Tibial nerve (tissue), 4 donors: ENCODE measurements around the gene CDH4. TPM values are rescaled to one million over a fixed set of nuclear protein-coding genes. Genes with fewer than 3 reads are reported as not detected.
"Not testable (repeated sequence)": the region's sequence is repeated elsewhere in the genome, so short reads cannot be mapped to it uniquely, and the experiment has no call there.

Source experiments
- DNase-seq, 2 donors: peaks; one replicate each; pipeline ENCODE4 v3.0.0-alpha.2; 2019; ENCODE audit warnings: low spot score in 2 of 2
- H3K27ac ChIP-seq, 4 donors: fragments of 200-600 bp; sonication (generic) in 3 of 4; one replicate each; pipeline ENCODE4 v1.5.1; 2017 to 2019; ENCODE audit warnings: mild to moderate bottlenecking in 1 of 4
- H3K27me3 ChIP-seq, 2 donors: fragments of 200-600 bp; sonication (generic) in 1 of 2; one replicate each; pipeline versions ENCODE4 v1.5.1 to v1.6.0; 2017 to 2019
- H3K36me3 ChIP-seq, 3 donors: fragments of 200-600 bp; sonication (generic); one replicate each; pipeline ENCODE4 v1.5.1; 2018 to 2019
- H3K4me1 ChIP-seq, 4 donors: fragments of 200-600 bp; sonication (generic) in 3 of 4; one replicate each; pipeline ENCODE4 v1.5.1; 2017 to 2019
- H3K4me3 ChIP-seq, 4 donors: fragments of 200-600 bp; sonication (generic) in 3 of 4; one replicate each; pipeline ENCODE4 v1.5.1; 2017 to 2019; ENCODE audit warnings: mild to moderate bottlenecking in 1 of 4, moderate library complexity in 1 of 4
- H3K9me3 ChIP-seq, 4 donors: fragments of 200-600 bp; sonication (generic) in 3 of 4; one replicate each; pipeline ENCODE4 v1.5.1; 2017 to 2019
- CTCF ChIP-seq, 5 experiments: fragments of 200-600 bp in 3 of 5; fragments of 450-650 bp in 2 of 5; sonication (generic) in 3 of 5; IDR thresholded peaks; one replicate each; pipeline ENCODE4 v1.5.1; 2016 to 2019; ENCODE audit warnings: antibody characterized with exemption in 5 of 5, mild to moderate bottlenecking in 3 of 5, moderate library complexity in 2 of 5
- EP300 ChIP-seq, 2 donors: sonication (generic); formaldehyde crosslinking; IDR thresholded peaks; one replicate each; pipeline ENCODE4 v1.6.1; 2017; ENCODE audit warnings: antibody characterized with exemption in 2 of 2, mild to moderate bottlenecking in 1 of 2
- POLR2A ChIP-seq, 2 donors: fragments of 450-650 bp; IDR thresholded peaks; one replicate each; pipeline ENCODE4 v1.6.1; 2017; ENCODE audit warnings: antibody characterized with exemption in 2 of 2, mild to moderate bottlenecking in 2 of 2, moderate library complexity in 2 of 2
- WGBS, 2 donors: methylation state at CpG; one replicate each; pipeline ENCODE4 v1.1.5; 2018; 5-methylcytosine and 5-hydroxymethylcytosine counted together
- total RNA-seq, 4 donors: library from RNA; depleted of rRNA; stranded (reverse); fragments of >200 nt; gene quantifications; one replicate each; pipeline ENCODE4 v1.1.0, GENCODE V29; 2016

The CDH4 gene
- total RNA-seq, 4 donors from 2014 or later: 0.78 to 2.3 (median 1.0) TPM

DNA sequence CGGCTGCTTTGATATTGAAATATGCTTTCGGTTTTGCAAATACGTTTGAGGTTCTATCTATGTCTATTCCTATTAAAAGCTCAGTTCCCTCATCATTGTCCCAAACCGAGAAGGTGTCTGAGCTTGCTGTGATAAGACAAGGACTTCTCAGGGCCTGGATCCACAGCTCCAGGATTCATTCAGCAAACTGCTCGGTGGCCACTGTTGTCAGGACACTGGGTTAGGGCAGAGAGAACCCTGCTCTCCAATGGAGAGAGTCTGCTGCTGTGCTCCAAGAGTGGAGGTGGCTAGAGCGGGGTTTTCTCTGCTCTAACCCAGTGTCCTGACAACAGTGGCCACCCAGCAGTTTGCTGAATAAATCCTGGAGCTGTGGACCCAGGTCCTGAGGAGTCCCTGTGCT lies 198.5 kb downstream of the CDH4 start:
- no peaks in the 10 kb centered on the region for H3K36me3 ChIP-seq
- no peak overlapping the region for H3K4me3 ChIP-seq
- no peaks in the 10 kb centered on the region for H3K27me3 ChIP-seq
- WGBS, 2 donors: 89 to 91% methylated on average over 6 of the region's 6 CpGs
- H3K27ac ChIP-seq: no peak overlapping the region
- H3K9me3 ChIP-seq: no peaks in the 10 kb centered on the region
- TF ChIP-seq POLR2A (IDR thresholded peaks at IDR 0.05): no peak
- TF ChIP-seq CTCF (IDR thresholded peaks at IDR 0.05): no peak
- no peak for TF ChIP-seq EP300 (IDR thresholded peaks at IDR 0.05)
- no peak for DNase-seq
- H3K4me1 ChIP-seq: no peaks in the 10 kb centered on the region

GRCh38 chr20:61451009-61451408 lies 198.9 kb downstream of the CDH4 start:
- Histone ChIP-seq H3K36me3 (no peaks in the 10 kb centered on the region), H3K4me3 (no peak overlapping the region), H3K4me1 (no peaks in the 10 kb centered on the region), H3K9me3 (no peaks in the 10 kb centered on the region), H3K27ac (no peak overlapping the region), H3K27me3 (no peaks in the 10 kb centered on the region)
- 92 to 96% methylated on average over 10 of the region's 10 CpGs for WGBS, 2 donors
- DNase-seq: no peak
- TF ChIP-seq POLR2A (IDR thresholded peaks at IDR 0.05) (no peak), EP300 (IDR thresholded peaks at IDR 0.05) (no peak), CTCF (IDR thresholded peaks at IDR 0.05) (no peak)

DNA sequence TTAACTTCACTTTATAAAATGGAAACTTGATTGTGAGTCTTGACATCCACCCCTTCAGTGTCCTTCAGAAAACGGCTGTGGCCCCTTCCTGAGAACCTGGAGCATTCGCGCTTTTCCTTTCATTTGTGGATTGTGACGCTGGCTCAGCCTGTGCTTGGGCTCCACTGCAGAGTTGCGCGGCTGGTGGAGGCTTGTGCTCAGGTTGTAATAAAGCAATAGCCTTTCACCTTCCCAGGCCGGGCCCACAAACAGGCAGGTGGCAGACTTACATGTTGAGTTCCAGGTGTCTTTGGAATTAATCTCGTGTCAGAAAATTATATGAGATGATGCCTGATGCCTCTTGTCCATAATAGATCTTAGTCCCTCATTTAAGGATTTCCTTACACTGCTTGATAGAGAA lies 199.9 kb downstream of the CDH4 start:
- Histone ChIP-seq H3K27ac (no peak overlapping the region), H3K4me3 (no peak overlapping the region), H3K27me3 (no peaks in the 10 kb centered on the region), H3K36me3 (no peaks in the 10 kb centered on the region), H3K4me1 (no peaks in the 10 kb centered on the region), H3K9me3 (no peaks in the 10 kb centered on the region)
- 73 to 83% methylated on average over 8 of the region's 8 CpGs for WGBS, 2 donors
- TF ChIP-seq EP300 (IDR thresholded peaks at IDR 0.05) (no peak), POLR2A (IDR thresholded peaks at IDR 0.05) (no peak), CTCF (IDR thresholded peaks at IDR 0.05) (no peak)
- DNase-seq: no peak

DNA sequence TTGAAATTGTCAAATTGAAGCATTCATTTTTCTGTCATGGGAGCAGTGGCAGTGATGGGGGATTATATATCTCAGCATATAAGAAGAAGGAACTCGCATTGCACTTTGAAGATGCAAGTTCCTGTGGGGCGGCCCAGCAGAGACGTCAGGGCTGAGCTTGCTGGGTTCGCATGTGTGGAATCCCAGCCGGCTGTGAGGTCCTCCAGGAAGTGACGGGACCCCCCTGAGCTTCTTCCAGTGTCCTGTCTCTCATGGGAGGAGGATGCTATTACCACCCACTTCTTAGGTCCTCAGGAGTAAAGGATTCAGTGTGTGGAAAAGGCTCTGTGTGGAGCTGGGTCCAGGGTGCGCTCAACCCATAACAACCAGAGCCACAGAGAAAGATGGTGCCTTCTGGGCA lies 201.2 kb downstream of the CDH4 start:
- H3K36me3 ChIP-seq: no peaks in the 10 kb centered on the region
- TF ChIP-seq POLR2A (IDR thresholded peaks at IDR 0.05): no peak
- TF ChIP-seq CTCF (IDR thresholded peaks at IDR 0.05): no peak
- TF ChIP-seq EP300 (IDR thresholded peaks at IDR 0.05): no peak
- H3K27me3 ChIP-seq: no peaks in the 10 kb centered on the region
- no peaks in the 10 kb centered on the region for H3K4me1 ChIP-seq
- no peak overlapping the region for H3K4me3 ChIP-seq
- no peak overlapping the region for H3K27ac ChIP-seq
- 61 to 66% methylated on average over 7 of the region's 7 CpGs for WGBS, 2 donors
- H3K9me3 ChIP-seq: no peaks in the 10 kb centered on the region
- DNase-seq: no peak

DNA sequence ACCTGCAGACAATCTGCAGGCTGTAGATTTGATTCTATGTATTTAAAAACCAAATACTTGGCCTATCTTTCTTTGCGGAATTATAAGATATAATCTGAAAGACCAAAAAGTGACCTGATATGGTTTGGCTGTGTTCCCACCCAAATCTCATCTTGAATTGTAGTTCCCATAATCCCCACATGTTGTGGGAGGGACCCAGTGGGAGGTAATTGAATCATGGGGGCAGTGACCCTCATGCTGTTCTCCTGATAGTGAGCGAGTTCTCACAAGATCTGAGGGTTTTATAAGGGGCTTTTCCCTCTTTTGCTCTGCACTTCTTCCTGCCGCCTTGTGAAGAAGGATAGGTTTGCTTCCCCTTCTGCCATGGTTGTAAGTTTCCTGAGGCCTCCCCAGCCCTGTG lies 201.6 kb downstream of the CDH4 start:
- H3K36me3 ChIP-seq, H3K4me1 ChIP-seq, H3K27me3 ChIP-seq, H3K9me3 ChIP-seq, H3K27ac ChIP-seq, H3K4me3 ChIP-seq, DNase-seq: not testable (repeated sequence)
- WGBS, 2 donors: 83% methylated on average over 3 of the region's 3 CpGs

- Histone ChIP-seq H3K4me3 (no peak overlapping the region), H3K27ac (no peak overlapping the region), H3K36me3 (no peaks in the 10 kb centered on the region), H3K4me1 (no peaks in the 10 kb centered on the region), H3K9me3 (no peaks in the 10 kb centered on the region), H3K27me3 (no peaks in the 10 kb centered on the region)
- no peak for DNase-seq
- TF ChIP-seq CTCF (IDR thresholded peaks at IDR 0.05) (no peak), EP300 (IDR thresholded peaks at IDR 0.05) (no peak), POLR2A (IDR thresholded peaks at IDR 0.05) (no peak)
- 87 to 93% methylated on average over 9 of the region's 9 CpGs for WGBS, 2 donors
These were observed 202.0 kb downstream of the CDH4 start for GRCh38 chr20:61454053-61454452.
